Measurements from ENCODE around the gene PPP1R27.

GRCh38 chr17:81858170-81858966, 23.5 kb upstream of the PPP1R27 start:
- no peak for TF ChIP-seq CTCF (IDR thresholded peaks at IDR 0.05; ENCODE audit: low read depth, low read length, missing input control)
- no peak for TF ChIP-seq FOXA1 (IDR thresholded peaks at IDR 0.05)

Data from liver (tissue), 2 donors.